Endodermal cell (in vitro differentiated cells): ENCODE measurements around the gene PSMG1. TPM values are rescaled to one million over a fixed set of nuclear protein-coding genes. Genes with fewer than 3 reads are reported as not detected.

ENCODE experiments used
- DNase-seq: peaks from one replicate; pipeline ENCODE4 v3.0.0-alpha.2; 2017
- H3K27ac ChIP-seq: 2 replicates; pipeline ENCODE4 v1.5.1; 2013; ENCODE audit warnings: mild to moderate bottlenecking, low read depth, low read length, moderate library complexity
- H3K27me3 ChIP-seq: 2 replicates; pipeline ENCODE4 v1.6.1; 2013; ENCODE audit warnings: mild to moderate bottlenecking, low read length, moderate library complexity; ENCODE audit not compliant: insufficient read depth, control insufficient read depth, poor library complexity, severe bottlenecking
- H3K36me3 ChIP-seq: 2 replicates; pipeline ENCODE4 v1.7.0; 2013; ENCODE audit warnings: mild to moderate bottlenecking, low read length, moderate library complexity; ENCODE audit not compliant: control insufficient read depth, insufficient read depth
- H3K4me1 ChIP-seq: one replicate; pipeline ENCODE4 v1.7.0; 2013; ENCODE audit warnings: low read length; ENCODE audit not compliant: control insufficient read depth, insufficient read depth
- H3K4me3 ChIP-seq: 2 replicates; pipeline ENCODE4 v1.5.1; 2013; ENCODE audit warnings: mild to moderate bottlenecking, low read length, moderate library complexity
- H3K9ac ChIP-seq: 2 replicates; pipeline ENCODE4 v1.6.1; 2013; ENCODE audit warnings: mild to moderate bottlenecking, low read length, moderate library complexity; ENCODE audit not compliant: poor library complexity, severe bottlenecking; ENCODE audit errors: extremely low read depth
- H3K9me3 ChIP-seq: 2 replicates; pipeline ENCODE4 v1.6.1; 2013; ENCODE audit warnings: mild to moderate bottlenecking, low read length, moderate library complexity; ENCODE audit not compliant: control insufficient read depth
- H3K27ac Mint-ChIP-seq: 2 replicates; pipeline ENCODE4 v1.8.0; 2020; ENCODE audit warnings: mixed read lengths
- H3K27me3 Mint-ChIP-seq: 2 replicates; pipeline ENCODE4 v1.8.0; 2021; ENCODE audit warnings: mild to moderate bottlenecking, mixed read lengths; ENCODE audit not compliant: insufficient read depth
- H3K36me3 Mint-ChIP-seq: 2 replicates; pipeline ENCODE4 v1.8.0; 2020; ENCODE audit warnings: low read depth, mixed read lengths
- H3K4me1 Mint-ChIP-seq: 2 replicates; pipeline ENCODE4 v1.8.0; 2020; ENCODE audit warnings: mixed read lengths
- H3K4me3 Mint-ChIP-seq: 2 replicates; pipeline ENCODE4 v1.8.0; 2020; ENCODE audit warnings: mild to moderate bottlenecking, moderate library complexity, mixed read lengths
- H3K9me3 Mint-ChIP-seq: 2 replicates; pipeline ENCODE4 v1.8.0; 2020; ENCODE audit warnings: mild to moderate bottlenecking, mixed read lengths
- CTCF ChIP-seq: fragments of 200-600 bp; sonication (generic); conservative IDR thresholded peaks from 2 replicates; pipeline ENCODE4 v1.5.0; 2021; ENCODE audit warnings: antibody characterized with exemption, mild to moderate bottlenecking
- WGBS, 2 experiments: methylation state at CpG; one replicate each; pipeline versions ENCODE4 v1.1.5 to v1.1.7; 2013; ENCODE audit warnings: missing lambda C conversion rate in 2 of 2, mixed read lengths in 1 of 2; ENCODE audit not compliant: insufficient coverage in 1 of 2, insufficient read length in 1 of 2; 5-methylcytosine and 5-hydroxymethylcytosine counted together
- long read RNA-seq, 4 experiments: library from polyadenylated mRNA in 2 of 4; library from RNA in 1 of 4; library from capped mRNA in 1 of 4; stranded (forward) in 3 of 4; unstranded in 1 of 4; transcript quantifications; one replicate each; pipeline ENCODE4 v2.0.0, GENCODE V29; 2020 to 2021; ENCODE audit warnings: inconsistent platforms in 1 of 4
- polyA plus RNA-seq, 2 experiments: library from polyadenylated mRNA; stranded (reverse); fragments of 50-300 nt; gene quantifications; one replicate each; pipeline ENCODE4 v1.2.3, GENCODE V29; 2013
- total RNA-seq, 2 donors: library from RNA; stranded (reverse); fragmentation: NEBNext Ultra II Directional in 1 of 2; extraction: Animal tissue kit (Norgen Biotek cat#: 25700) in 1 of 2; gene quantifications; 2 replicates in 1 of 2; 3 replicates in 1 of 2; pipeline ENCODE4 v1.2.1, GENCODE V29; 2021

Gene PSMG1
- total RNA-seq: 10 to 100 TPM; 47.3 to 52.6 TPM
- polyA plus RNA-seq (2013, experiment 1 of 2): 60.5 TPM
- polyA plus RNA-seq (2013, experiment 2 of 2): 51.5 TPM
- long read RNA-seq, experiment 1, transcript PSMG1-201 (7 exons, 2,154 nt): major isoform, 21 of 30 reads
- long read RNA-seq, experiment 1, partial matches to known transcripts: 0 of 30 reads
- long read RNA-seq, experiment 1, other reads (novel, unspliced or antisense): 7 of 30 reads
- long read RNA-seq, experiment 2, transcript PSMG1-201 (7 exons, 2,154 nt): major isoform, 40 of 45 reads
- long read RNA-seq, experiment 2, partial matches to known transcripts: 0 of 45 reads
- long read RNA-seq, experiment 2, other reads (novel, unspliced or antisense): 5 of 45 reads
- long read RNA-seq, experiment 3, transcript PSMG1-201 (7 exons, 2,154 nt): major isoform, 54 of 62 reads
- long read RNA-seq, experiment 3, partial matches to known transcripts: 1 of 62 reads
- long read RNA-seq, experiment 3, other reads (novel, unspliced or antisense): 6 of 62 reads
- long read RNA-seq, experiment 4, transcript PSMG1-201 (7 exons, 2,154 nt): major isoform, 141 of 159 reads
- long read RNA-seq, experiment 4, partial matches to known transcripts: 3 of 159 reads
- long read RNA-seq, experiment 4, other reads (novel, unspliced or antisense): 13 of 159 reads

- Histone ChIP-seq H3K27ac (peak within 1 kb of the TSS; percentile 84), H3K4me3 (peak within 1 kb of the TSS; percentile 92), H3K9ac (peak within 1 kb of the TSS; percentile 87), H3K36me3 (peaks cover 22% of the 10 kb centered on the region), H3K9me3 (no peaks in the 10 kb centered on the region), H3K4me1 (no peaks in the 10 kb centered on the region), H3K27me3 (no peaks in the 10 kb centered on the region)
- TF ChIP-seq CTCF: no peak
- no peaks in the 10 kb centered on the region for H3K9me3 Mint-ChIP-seq
- H3K27ac Mint-ChIP-seq: peak within 1 kb of the TSS; percentile 98
- 0% methylated on average over 27 to 76 of the region's 76 CpGs for WGBS, 2 experiments
- H3K27me3 Mint-ChIP-seq: peaks cover 8% of the 10 kb centered on the region
- H3K4me3 Mint-ChIP-seq: peak within 1 kb of the TSS; percentile 89
- peaks cover 19% of the 10 kb centered on the region for H3K36me3 Mint-ChIP-seq
- peak; percentile 98 for DNase-seq
- H3K4me1 Mint-ChIP-seq: peaks cover 25% of the 10 kb centered on the region
Measured at GRCh38 chr21:39183272-39184049, at the start of gene PSMG1. TSS of gene PSMG1 (minus strand) at chr21:39183451. CDS start at chr21:39183385, 66 bp downstream.

GRCh38 chr21:39232861-39233291 lies 49.6 kb upstream of the PSMG1 start:
- Histone ChIP-seq H3K9me3 (no peaks in the 10 kb centered on the region), H3K36me3 (peaks cover 95% of the 10 kb centered on the region), H3K27ac (no peak overlapping the region), H3K4me1 (no peaks in the 10 kb centered on the region), H3K4me3 (no peak overlapping the region), H3K27me3 (no peaks in the 10 kb centered on the region), H3K9ac (no peak overlapping the region)
- no peak for DNase-seq
- WGBS, 2 experiments: 100% methylated on average over 2 to 3 of the region's 3 CpGs
- H3K9me3 Mint-ChIP-seq: no peaks in the 10 kb centered on the region
- no peaks in the 10 kb centered on the region for H3K27me3 Mint-ChIP-seq
- no peak overlapping the region for H3K4me3 Mint-ChIP-seq
- no peaks in the 10 kb centered on the region for H3K4me1 Mint-ChIP-seq
- TF ChIP-seq CTCF: no peak
- no peak overlapping the region for H3K27ac Mint-ChIP-seq
- peaks cover 70% of the 10 kb centered on the region for H3K36me3 Mint-ChIP-seq

- H3K4me3 Mint-ChIP-seq: no peak overlapping the region
- 90% methylated on average over 3 of the region's 3 CpGs; no CpG with 5 or more reads in 1 of the 2 experiments for WGBS, 2 experiments
- no peaks in the 10 kb centered on the region for H3K9me3 ChIP-seq
- H3K4me1 Mint-ChIP-seq: no peaks in the 10 kb centered on the region
- no peaks in the 10 kb centered on the region for H3K9me3 Mint-ChIP-seq
- H3K36me3 Mint-ChIP-seq: peaks cover 59% of the 10 kb centered on the region
- H3K27me3 Mint-ChIP-seq: no peaks in the 10 kb centered on the region
- DNase-seq: no peak
- TF ChIP-seq CTCF: no peak
- no peak overlapping the region for H3K27ac Mint-ChIP-seq
- no peaks in the 10 kb centered on the region for H3K4me1 ChIP-seq
- no peak overlapping the region for H3K4me3 ChIP-seq
- H3K9ac ChIP-seq: no peak overlapping the region
- no peaks in the 10 kb centered on the region for H3K27me3 ChIP-seq
- peaks cover 74% of the 10 kb centered on the region for H3K36me3 ChIP-seq
- peak overlapping the region; percentile 26 for H3K27ac ChIP-seq
Measured at GRCh38 chr21:39224930-39225329, 41.7 kb upstream of the PSMG1 start.
